Cerebellar cortex (tissue), 1 donor: ENCODE measurements around the gene CCL28.
"Not testable (repeated sequence)": the region's sequence is repeated elsewhere in the genome, so short reads cannot be mapped to it uniquely, and the experiment has no call there.

Experiments
- DNase-seq: peaks from one replicate; pipeline ENCODE4 v3.0.0-alpha.2; 2015; ENCODE audit warnings: low spot score

CCL28 gene, protein sequence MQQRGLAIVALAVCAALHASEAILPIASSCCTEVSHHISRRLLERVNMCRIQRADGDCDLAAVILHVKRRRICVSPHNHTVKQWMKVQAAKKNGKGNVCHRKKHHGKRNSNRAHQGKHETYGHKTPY

DNA sequence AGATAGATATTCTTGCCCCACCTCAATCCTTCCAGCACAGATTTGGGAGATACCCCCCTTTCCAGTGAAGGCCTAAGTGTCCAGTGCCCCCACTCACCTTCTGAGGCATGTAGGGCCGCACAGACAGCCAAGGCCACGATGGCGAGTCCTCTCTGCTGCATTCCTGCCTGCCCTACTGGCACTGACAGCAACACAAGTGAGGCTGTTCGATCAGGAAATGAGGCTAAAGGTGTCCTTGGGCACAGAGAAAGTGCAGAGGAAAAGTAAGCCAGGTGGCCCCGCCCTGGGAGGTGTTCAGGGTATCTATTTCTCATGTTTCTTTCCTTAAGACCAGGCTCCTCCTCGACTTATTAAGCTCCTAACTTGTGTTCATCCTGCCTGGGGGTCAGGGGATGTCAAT, at the start of gene CCL28:
CCL28 (minus strand) TSS at position 236 of the 400 bp plus-strand sequence; CDS start at position 161, 75 bp downstream.
- no peak for DNase-seq

DNA sequence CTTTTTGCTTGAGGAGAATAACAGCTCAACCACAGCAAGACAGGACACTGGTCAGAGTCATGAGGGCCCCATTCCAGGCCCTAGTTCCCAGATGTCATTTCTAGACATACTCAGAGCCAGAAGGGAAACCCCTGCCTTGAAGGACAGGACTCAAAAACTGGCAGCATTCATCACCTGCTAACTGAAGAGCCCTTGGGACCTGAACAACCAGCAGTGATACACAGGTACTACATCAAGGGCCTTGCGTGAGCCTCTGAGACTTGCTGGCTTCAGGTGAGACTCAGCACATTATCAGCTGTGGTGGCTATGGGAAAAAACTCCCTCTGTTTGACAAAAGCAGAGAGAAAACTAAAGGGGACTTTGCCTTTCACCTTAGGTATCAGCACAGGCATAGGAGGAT, 48.9 kb upstream of the CCL28 start:
- DNase-seq: no peak

DNA sequence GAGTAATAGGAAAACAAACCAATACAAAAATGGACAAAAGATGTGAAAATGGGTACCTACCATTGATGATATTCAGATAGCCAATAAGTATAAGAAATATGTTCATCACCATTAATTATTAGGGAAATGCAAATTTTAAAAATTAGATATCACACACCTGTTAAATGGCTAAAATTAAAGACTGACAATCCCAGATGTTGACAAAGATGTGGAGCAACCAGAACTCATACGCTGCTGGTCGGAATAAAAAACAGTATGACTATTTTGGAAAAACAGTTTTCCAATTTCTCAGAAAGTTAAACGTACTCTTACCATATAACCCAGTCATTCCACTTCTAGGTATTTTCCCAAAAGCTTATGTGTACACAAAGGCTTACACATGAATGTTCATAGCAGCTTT, 44.4 kb upstream of the CCL28 start:
- DNase-seq: no peak

DNA sequence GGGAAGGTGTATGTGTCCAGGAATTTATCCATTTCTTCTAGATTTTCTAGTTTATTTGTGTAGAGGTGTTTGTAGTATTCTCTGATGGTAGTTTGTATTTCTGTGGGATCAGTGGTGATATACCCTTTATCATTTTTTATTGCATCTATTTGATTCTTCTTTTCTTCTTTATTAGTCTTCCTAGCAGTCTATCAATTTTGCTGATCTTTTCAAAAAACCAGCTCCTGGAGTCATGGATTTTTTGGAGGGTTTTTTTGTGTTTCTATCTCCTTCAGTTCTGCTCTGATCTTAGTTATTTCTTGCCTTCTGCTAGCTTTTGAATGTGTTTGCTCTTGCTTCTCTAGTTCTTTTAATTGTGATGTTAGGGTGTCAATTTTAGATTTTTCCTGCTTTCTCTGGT, 29.4 kb upstream of the CCL28 start:
- not testable (repeated sequence) for DNase-seq

DNA sequence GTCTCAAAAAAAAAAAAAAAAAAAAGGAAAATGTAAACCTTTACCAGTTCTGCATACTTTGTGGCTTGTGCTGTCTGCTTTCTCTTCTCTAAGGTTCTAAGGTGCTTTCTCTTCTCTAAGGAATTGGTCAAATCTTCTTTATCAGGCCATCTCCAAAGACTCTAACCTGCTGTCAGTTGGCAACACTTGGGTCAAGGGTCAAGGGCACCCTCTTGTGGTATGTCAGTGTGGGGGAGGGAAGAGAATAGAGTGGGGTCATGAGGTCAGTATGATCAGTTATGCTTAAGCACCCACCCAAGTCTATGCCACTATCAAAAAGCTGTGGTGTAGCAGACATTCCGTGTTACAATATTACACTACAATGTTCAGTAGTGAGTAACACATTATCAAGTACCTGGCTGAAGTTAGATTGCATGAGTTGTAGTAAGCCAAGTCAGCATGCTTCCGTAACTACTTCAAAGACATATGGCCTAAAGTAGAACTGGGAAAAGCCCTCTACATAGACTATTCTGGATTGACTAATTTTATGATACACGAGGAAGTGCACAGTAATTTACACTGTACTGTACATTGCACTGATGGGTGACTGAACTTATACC, 25.0 kb upstream of the CCL28 start:
- no peak for DNase-seq

DNA sequence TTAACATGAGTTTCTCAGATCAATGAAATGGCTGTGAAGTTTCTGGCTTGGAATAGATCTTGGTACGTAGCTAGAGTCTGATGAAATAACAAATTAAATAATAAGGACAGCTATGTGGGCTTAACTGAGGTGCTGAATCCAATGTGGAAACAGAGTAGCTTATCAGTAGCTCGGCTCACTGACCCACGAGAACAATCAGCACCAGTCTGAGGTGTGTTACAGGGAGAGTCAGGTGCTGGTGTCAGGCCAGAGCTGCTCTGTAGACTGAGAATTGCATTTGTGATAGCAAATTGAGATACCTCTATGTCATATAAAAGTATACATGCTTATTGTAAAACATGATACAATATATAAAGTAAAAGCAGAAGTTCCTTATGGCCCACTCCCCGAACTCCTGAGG, 21.2 kb upstream of the CCL28 start:
- DNase-seq: no peak

DNA sequence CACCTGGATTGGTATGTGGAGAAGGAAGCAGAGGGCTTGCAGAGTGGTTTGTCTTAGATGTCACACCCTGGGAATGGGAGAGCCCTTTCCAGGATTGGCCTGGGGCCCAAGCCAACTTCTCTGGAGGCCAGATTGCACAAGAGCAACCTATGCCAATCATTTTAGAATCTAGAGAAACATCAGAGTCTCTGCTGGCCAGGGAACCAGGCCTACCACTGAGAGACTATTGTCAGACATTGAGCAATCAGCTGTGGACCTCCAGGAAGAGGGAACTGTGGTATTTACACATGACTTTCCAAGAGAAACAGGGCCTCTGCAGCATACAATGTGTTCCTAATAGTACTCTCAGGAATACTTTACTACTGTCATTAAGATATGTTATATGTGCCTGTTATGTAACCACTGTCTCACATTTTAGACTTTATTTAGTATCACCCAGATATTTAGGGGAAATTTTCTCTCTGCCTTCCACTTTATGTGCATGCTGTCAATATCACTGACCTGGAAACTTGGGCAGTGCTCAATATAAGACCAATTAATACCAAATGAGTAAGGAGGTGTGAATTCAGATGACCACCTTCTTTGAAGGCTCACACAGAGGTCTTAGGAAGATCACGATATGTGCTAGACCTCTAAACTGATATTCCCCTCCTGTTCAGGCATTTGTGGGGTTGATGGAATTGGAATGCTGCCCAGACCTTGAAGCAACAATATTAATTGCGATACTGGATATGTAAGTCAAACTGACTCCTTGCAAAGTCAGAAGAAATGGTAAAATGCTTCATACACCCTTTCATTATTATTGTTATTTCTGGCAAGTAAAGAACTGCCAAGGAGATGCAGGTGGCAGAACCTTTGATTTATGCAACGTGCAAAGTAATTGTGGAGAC, 20.5 kb upstream of the CCL28 start:
- peak; percentile 3 for DNase-seq

DNA sequence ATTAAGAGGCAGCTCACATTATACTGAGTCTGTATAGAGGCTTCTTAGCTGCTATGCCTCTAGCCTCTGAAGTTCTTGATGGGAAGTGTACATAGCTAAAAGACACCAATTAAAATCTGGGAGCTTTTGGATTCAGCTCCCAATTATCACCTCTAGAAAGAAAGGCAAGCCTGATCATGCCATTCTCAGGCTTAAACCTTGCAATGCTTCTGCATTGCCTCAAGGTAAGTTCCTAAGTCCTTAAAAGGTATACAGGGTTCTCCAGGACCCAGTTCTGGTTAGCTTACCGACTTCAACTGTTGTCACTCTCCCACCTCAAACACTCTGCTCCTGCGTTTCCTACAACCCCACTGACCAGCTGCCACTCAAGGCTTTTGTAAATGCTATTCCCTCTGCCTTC, 17.5 kb upstream of the CCL28 start:
- DNase-seq: no peak

DNA sequence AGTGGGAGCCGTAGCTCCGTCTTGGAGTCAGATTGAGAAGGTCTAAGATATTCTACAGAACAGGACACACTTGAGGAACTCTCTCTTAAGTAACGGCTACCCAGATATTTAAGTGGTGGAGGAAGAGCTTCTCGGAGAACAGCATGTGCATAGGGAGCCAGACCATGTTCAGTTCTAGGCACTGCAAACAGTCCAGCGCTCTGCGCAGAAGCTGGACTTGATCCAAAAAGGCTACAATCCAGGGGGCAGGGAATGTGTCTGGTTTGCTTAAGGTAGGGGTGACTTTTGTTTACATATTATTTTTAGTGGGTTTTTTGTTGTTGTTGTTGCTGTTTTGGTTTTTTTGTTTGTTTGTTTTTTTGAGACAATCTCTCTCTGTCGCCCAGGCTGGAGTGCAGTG, 16.8 kb upstream of the CCL28 start:
- DNase-seq: no peak

DNA sequence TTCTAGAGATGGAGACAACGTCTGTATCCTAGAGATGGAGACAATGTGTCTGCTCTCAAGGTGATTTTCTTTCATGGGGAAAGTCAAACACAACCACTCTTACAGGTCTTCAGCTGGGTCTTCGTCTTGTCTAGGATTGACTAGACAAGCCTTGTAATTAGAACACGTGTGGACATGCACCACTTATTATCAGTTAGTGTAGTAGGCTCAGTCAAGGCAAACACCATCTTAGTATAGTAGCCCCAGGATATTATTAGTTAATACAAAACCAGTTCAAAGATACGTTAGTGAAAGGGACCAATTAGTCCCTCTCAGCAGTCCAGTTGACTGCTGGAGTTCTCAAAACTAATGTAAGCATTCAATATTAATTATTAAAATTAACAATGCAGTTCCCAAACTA, 15.1 kb upstream of the CCL28 start:
- DNase-seq: no peak

DNA sequence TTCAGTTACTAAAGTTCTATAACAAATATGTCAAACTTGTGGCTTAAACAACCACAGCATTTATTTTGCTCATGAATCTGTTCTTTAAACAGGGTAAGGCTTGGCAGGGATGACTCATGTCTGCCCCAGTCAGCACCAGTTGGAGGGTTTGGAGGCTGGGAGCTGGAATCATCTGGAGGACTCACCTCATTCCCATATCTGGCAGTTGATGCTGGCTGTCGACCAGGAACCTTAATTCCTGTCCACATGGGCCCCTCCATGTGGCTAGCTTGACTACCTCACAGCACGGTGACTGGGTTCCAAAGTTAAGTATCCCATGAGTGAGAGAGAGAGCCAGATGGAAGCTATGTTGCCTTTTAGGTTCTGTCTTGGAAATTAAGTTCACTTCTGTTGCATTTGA, 13.8 kb upstream of the CCL28 start:
- no peak for DNase-seq

DNA sequence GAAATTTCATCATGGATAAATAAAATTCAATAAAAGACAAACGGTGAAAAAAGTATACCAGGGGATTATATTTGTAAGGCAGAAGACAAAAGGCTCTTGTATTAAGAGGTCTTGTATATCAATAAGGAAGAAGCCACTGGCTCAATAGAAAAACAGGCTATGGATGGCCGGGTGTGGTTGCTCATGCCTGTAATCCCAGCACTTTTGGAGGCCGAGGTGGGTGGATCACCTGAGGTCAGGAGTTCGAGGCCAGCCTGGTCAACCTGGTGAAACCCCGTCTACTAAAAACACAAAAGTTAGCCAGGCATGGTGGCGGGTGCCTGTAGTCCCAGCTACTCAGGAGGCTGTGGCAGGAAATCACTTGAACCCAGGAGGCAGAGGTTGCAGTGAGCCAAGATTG, 10.9 kb upstream of the CCL28 start:
- not testable (repeated sequence) for DNase-seq

DNA sequence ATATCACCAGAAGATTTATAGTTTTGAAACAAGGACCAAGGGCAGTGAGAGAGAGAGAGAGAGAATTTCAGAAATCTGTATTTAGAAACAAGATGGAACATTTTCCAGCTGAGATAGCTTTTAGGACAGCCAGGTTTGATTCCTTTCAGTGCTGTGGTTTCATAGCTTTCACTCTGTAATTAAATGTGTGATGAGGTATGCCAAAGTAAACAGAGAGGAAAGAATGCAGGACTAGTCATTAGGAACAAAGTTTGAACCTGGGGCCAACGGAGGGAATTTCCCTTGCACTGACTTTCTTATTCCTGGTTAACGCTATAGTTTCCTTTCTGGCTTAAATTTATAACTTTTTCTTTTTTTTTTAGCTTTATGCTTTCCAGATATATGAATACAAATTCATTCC, 10.0 kb upstream of the CCL28 start:
- DNase-seq: no peak

DNA sequence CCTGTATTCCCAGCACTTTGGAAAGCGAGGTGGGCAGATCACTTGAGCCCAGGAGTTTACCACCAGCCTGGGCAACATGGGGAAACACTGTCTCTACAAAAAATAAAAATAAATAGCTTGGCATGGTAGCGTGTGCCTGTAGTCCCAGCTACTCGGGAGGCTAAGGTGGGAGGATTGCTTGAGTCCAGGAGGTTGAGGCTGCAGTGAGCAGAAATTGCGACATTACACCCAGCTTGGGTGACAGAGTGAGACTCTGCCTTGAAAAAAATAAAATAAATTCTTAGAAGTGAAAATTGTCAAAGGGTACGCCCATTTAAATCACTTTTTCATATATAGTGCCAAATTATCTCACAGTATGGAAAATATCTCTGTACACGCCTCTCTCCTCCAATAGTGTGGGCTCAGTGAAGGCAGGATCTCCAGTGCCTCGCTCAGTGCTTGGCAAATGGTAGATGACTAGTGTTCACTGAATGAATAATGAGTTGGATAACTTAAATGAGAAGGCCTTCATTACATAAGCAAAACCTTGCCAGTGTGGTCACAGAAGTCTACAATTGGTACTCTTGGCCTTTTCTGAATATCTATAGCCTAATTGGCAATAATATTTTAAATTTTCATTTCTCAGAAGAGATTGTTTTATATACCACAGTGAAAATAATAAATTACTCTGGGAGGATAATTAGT, 9.4 kb upstream of the CCL28 start:
- no peak for DNase-seq

DNA sequence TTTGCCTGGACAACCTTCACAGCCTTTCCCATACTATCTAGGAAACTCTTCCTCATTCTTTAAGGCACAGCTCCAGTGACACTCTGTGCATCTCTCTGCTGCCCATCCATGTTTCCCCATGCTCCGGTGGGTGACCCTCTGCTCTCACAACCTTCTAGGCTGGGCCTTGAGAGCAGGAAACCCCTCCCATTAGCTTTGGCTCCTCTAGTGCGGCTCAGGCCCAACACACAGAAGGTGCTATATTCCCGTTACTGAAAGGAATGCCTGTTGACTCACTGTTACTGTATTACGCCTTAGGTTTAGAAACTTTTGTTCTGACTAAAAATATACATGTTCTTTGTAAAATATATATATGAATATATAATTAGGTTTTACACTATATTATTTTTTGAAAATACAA, 8.1 kb upstream of the CCL28 start:
- DNase-seq: no peak

DNA sequence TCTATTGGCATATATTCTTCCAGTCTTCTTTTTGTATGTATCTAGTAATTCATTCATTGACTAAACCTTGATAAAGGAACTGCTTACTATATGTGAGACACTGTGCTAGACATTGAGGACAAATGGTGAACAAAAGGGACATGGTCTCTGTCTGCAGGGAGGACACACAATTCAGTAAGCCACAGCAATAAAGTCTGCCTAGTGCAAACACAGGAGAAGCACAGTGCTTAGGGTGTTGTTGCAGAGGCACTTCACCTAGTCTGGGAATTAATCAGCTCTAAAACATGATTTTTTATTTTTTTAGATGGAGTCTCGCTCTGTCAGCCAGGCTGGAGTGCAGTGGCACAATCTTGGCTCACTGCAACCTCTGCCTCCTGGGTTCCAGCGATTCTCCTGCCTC, 6.4 kb upstream of the CCL28 start:
- DNase-seq: no peak

DNA sequence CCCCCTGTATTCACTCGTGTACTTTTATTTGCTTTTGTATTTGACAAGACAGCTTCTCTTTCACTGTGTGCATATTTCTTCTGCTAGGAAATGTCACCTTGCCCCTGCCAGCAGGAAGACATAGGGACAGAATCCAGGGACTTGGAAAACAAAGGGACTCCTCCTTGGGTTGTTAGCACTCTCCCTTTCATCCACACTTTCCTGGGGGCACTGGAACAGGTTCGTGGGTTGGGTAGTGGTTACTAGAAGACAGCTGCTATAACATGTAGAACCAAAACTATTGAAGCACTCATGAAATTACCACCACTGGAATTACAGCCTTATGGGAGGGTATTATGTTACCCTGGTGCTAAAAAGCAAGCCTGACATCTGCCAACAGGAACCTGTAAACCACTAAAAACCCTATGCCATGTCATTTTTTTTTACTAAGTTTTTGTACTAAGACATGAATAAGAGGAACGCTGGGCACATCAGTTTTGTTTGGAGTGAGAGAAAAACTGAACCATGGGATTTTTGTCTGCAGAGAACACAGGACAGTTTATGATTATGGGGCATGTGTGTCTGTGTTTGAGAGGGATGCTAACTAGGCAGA, 4.7 kb upstream of the CCL28 start:
- DNase-seq: no peak

DNA sequence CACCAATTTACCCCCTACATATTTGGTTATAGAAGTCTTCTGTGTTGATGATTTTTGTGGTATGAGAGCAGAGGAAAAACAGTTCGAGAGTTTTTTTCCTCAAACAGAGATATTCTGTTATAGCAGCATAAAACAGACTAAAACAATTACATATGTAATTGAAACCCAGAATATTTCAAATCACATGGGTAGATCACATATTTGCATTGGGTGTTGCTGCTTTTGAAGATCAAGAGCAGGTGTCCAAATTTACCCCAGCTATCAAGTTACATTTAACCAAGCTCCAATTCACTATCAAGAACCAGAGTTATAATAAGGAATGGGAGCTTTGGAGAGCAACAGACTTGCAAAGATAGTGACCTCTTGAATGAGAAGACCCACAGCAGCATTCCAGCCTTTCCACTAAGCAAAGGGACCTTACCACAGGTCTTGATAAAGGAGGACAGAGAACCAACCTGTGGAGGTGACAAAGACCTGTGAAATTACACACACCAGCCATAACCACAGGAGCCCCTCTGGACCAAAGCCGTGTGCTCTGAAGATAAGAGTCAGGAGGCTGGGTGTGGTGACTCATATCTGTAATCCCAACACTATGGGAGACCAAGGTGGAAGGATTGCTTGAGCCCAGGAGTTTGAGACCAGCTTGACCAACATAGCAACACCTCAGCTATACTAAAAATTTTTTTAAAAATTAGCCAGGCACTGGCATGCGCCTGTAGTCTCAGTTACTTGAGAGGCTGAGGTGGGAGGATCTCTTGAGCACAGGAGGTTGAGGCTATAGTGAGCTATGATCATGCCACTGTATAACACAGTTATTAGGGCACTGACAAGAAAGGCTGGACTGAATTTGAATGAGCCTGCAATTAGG, 4.0 kb upstream of the CCL28 start:
- no peak for DNase-seq

DNA sequence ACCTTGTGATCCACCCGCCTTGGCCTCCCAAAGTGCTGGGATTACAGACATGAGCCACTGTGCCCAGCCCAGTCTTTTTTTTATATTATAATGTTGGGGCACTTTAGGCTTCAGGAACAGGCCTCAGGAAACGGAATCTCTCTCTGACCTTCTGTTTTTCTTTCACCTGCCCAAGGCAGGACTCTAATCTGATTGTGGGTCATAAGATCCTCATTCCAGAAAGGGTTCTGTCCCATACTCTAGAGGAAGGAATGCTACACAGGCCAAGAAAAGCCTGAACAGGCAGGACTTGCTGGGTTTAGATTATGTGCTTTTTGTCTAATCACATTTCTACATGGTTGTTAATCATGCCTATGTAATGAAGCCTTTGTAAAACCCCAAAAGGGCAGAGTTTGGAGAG, 1.8 kb upstream of the CCL28 start:
- no peak for DNase-seq

DNA sequence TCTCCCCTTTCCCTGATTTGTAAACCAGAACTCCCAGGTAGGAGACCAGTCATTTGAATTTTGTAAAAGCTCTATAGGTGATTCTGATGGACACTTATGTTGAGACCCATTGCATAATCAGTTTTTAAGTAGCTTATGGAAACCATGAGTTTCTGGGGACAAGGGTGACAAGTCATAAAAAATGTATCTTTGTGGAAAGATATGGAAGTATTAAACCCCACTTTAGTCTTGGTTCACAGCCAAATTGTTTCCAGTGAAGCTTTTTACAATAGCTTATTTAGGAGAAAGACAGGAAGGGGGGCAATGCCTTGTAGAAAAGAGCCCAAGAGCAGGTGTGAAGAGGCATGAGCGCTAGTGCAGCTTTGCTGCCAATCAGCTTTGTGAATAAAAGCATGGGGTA, 453 bp upstream of the CCL28 start:
- DNase-seq: no peak

DNA sequence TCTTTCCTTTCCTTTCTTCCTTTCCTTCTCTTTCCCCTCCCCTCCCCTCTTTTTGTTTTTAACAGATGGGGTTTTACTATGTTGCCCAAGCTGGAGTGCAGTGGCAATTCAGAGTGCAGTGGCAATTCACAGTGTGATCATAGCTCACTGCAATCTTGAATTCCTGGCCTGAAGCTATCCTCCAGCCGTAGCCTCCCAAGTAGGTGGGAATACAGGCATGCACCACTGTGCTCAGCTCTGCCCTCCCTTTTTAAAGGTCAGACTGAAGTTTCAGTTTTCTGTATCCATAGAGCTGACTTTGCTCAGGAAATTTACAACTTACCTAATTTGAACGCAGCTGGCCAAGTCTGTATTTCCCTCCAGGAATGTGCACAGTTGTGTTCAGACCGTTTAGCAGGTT, 696 bp downstream of the CCL28 start:
- DNase-seq: no peak

DNA sequence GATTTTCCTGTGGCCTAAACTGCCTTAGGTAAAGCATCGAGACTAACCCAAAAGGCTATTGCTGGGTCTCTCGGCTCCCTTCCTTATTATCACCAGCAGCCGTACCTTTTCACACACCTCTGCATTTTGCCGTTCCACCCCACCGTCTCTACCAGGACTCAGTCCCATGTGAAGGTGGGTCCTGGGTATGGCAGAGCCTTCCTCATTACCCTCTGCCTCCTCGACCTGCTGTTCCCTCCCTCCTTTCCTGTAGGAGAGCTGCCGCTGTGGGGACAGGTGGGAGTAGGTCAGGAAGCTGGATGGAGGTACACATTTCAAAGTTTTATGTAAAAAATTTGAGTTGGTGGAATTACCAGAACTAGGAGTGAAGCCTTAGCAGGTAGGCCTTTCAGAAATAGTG, 1.8 kb downstream of the CCL28 start:
- no peak for DNase-seq
